ENCODE results near the gene ALKBH7.
"Not testable (repeated sequence)": the region's sequence is repeated elsewhere in the genome, so short reads cannot be mapped to it uniquely, and the experiment has no call there.

Gene ALKBH7

GRCh38 chr19:6400062-6400944, 27.7 kb downstream of the ALKBH7 start:
- not testable (repeated sequence) for H3K9me3 ChIP-seq (ENCODE audit: control insufficient read depth, insufficient read depth, low read depth, low read length); H3K36me3 ChIP-seq (ENCODE audit: control insufficient read depth, insufficient read depth, low read length); H3K9ac ChIP-seq (ENCODE audit: low read length); H3K4me1 ChIP-seq (ENCODE audit: control insufficient read depth, insufficient read depth, low read length); H3K27me3 ChIP-seq (ENCODE audit: control insufficient read depth, insufficient read depth, low read length); H3K27ac ChIP-seq (ENCODE audit: low read depth, low read length); H3K4me3 ChIP-seq (ENCODE audit: low read depth, low read length)

- H3K9me3 ChIP-seq (ENCODE audit: control insufficient read depth, insufficient read depth, low read depth, low read length): no peaks in the 10 kb centered on the region
- H3K4me3 ChIP-seq (ENCODE audit: low read depth, low read length): no peak overlapping the region
- no peaks in the 10 kb centered on the region for H3K4me1 ChIP-seq (ENCODE audit: control insufficient read depth, insufficient read depth, low read length)
- no peaks in the 10 kb centered on the region for H3K27me3 ChIP-seq (ENCODE audit: control insufficient read depth, insufficient read depth, low read length)
- H3K27ac ChIP-seq (ENCODE audit: low read depth, low read length): no peak overlapping the region
- H3K9ac ChIP-seq (ENCODE audit: low read length): no peak overlapping the region
- no peaks in the 10 kb centered on the region for H3K36me3 ChIP-seq (ENCODE audit: control insufficient read depth, insufficient read depth, low read length)
Observed at GRCh38 chr19:6402058-6402457, 29.5 kb downstream of the ALKBH7 start.

DNA sequence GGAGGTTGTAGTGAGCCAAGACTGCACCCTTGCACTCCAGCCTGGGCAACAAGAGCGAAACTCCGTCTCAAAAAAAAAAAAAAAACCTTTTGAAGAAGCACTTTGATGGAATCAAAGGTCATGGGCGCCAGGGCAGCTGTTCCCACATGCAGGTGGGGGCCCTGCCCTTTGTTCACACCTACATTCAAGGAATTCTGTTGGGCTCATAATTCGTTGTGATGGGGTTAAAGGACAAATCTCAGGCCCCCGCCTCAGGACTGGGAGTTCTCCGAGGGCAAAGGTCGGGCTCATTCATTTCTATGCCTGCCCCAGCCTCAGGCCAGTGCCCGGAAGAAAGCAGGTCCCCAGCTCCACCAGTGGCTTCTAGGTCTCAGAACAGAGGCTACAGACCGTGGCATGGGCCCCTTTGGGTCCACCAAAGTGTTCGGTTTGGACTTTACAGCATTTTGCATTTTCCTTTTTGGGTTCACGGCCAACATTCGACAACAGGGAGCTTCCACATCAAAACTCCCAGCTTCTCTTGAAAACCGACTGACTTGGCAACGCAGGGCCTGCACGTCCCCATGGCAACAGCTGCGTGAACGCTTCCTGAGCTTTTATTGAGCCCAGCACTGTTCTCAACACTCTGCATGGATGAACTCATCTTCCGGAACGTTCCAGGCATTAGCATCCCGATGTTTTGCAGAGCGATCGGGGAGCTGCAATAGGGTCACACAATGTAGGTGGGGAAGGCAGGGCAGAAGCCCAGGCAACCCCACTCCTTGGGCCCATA, 30.4 kb downstream of the ALKBH7 start:
- no peak overlapping the region for H3K9ac ChIP-seq (ENCODE audit: low read length)
- no peaks in the 10 kb centered on the region for H3K4me1 ChIP-seq (ENCODE audit: control insufficient read depth, insufficient read depth, low read length)
- no peaks in the 10 kb centered on the region for H3K27me3 ChIP-seq (ENCODE audit: control insufficient read depth, insufficient read depth, low read length)
- no peaks in the 10 kb centered on the region for H3K36me3 ChIP-seq (ENCODE audit: control insufficient read depth, insufficient read depth, low read length)
- H3K4me3 ChIP-seq (ENCODE audit: low read depth, low read length): no peak overlapping the region
- no peak overlapping the region for H3K27ac ChIP-seq (ENCODE audit: low read depth, low read length)
- H3K9me3 ChIP-seq (ENCODE audit: control insufficient read depth, insufficient read depth, low read depth, low read length): no peaks in the 10 kb centered on the region

GRCh38 chr19:6406401-6406800, 33.8 kb downstream of the ALKBH7 start:
- no peak overlapping the region for H3K27ac ChIP-seq (ENCODE audit: low read depth, low read length)
- H3K9ac ChIP-seq (ENCODE audit: low read length): no peak overlapping the region
- no peaks in the 10 kb centered on the region for H3K9me3 ChIP-seq (ENCODE audit: control insufficient read depth, insufficient read depth, low read depth, low read length)
- H3K4me1 ChIP-seq (ENCODE audit: control insufficient read depth, insufficient read depth, low read length): no peaks in the 10 kb centered on the region
- no peak overlapping the region for H3K4me3 ChIP-seq (ENCODE audit: low read depth, low read length)
- H3K36me3 ChIP-seq (ENCODE audit: control insufficient read depth, insufficient read depth, low read length): no peaks in the 10 kb centered on the region
- no peaks in the 10 kb centered on the region for H3K27me3 ChIP-seq (ENCODE audit: control insufficient read depth, insufficient read depth, low read length)

- no peaks in the 10 kb centered on the region for H3K27me3 ChIP-seq (ENCODE audit: control insufficient read depth, insufficient read depth, low read length)
- H3K4me1 ChIP-seq (ENCODE audit: control insufficient read depth, insufficient read depth, low read length): peaks cover 3% of the 10 kb centered on the region; the same call in 1 of the 2 replicates
- peaks cover 6% of the 10 kb centered on the region for H3K36me3 ChIP-seq (ENCODE audit: control insufficient read depth, insufficient read depth, low read length)
- no peak overlapping the region for H3K9ac ChIP-seq (ENCODE audit: low read length)
- no peak overlapping the region for H3K27ac ChIP-seq (ENCODE audit: low read depth, low read length)
- H3K9me3 ChIP-seq (ENCODE audit: control insufficient read depth, insufficient read depth, low read depth, low read length): no peaks in the 10 kb centered on the region
- H3K4me3 ChIP-seq (ENCODE audit: low read depth, low read length): no peak overlapping the region
Observed at GRCh38 chr19:6409346-6409745, 36.8 kb downstream of the ALKBH7 start.

DNA sequence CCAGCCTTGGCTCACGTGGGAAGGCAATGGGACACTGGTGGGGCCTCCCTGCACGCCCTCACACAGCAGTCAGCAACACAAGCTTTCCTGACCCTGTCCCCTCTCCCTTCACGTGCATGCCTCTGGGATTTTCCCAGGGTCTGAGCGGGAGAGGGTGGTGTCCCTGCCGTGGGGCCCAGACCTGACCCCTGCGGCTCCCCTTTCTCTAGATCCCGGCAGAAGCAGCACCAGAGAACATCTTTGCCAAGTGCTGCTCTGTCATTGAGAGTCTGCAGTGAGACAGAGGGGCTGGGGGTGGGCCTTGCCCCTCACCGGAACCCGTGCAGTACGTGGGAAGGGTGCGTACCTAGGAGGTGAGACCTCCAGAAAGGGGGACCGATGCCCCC, 39.5 kb downstream of the ALKBH7 start:
- Histone ChIP-seq H3K4me3 (ENCODE audit: low read depth, low read length) (no peak overlapping the region), H3K9me3 (ENCODE audit: control insufficient read depth, insufficient read depth, low read depth, low read length) (no peaks in the 10 kb centered on the region), H3K36me3 (ENCODE audit: control insufficient read depth, insufficient read depth, low read length) (peaks cover 31% of the 10 kb centered on the region), H3K9ac (ENCODE audit: low read length) (no peak overlapping the region), H3K27me3 (ENCODE audit: control insufficient read depth, insufficient read depth, low read length) (no peaks in the 10 kb centered on the region), H3K4me1 (ENCODE audit: control insufficient read depth, insufficient read depth, low read length) (peaks cover 3% of the 10 kb centered on the region; the same call in 1 of the 2 replicates), H3K27ac (ENCODE audit: low read depth, low read length) (no peak overlapping the region)

- peaks cover 36% of the 10 kb centered on the region for H3K36me3 ChIP-seq (ENCODE audit: control insufficient read depth, insufficient read depth, low read length)
- peaks cover 3% of the 10 kb centered on the region; the same call in 1 of the 2 replicates for H3K4me1 ChIP-seq (ENCODE audit: control insufficient read depth, insufficient read depth, low read length)
- H3K27me3 ChIP-seq (ENCODE audit: control insufficient read depth, insufficient read depth, low read length): no peaks in the 10 kb centered on the region
- H3K27ac ChIP-seq (ENCODE audit: low read depth, low read length): no peak overlapping the region
- no peak overlapping the region for H3K9ac ChIP-seq (ENCODE audit: low read length)
- no peak overlapping the region for H3K4me3 ChIP-seq (ENCODE audit: low read depth, low read length)
- H3K9me3 ChIP-seq (ENCODE audit: control insufficient read depth, insufficient read depth, low read depth, low read length): no peaks in the 10 kb centered on the region
Observed at GRCh38 chr19:6412447-6413091, 40.0 kb downstream of the ALKBH7 start.

GRCh38 chr19:6413291-6413690, 40.7 kb downstream of the ALKBH7 start:
- Histone ChIP-seq H3K36me3 (ENCODE audit: control insufficient read depth, insufficient read depth, low read length) (peaks cover 44% of the 10 kb centered on the region), H3K4me1 (ENCODE audit: control insufficient read depth, insufficient read depth, low read length) (peaks cover 3% of the 10 kb centered on the region; the same call in 1 of the 2 replicates), H3K27me3 (ENCODE audit: control insufficient read depth, insufficient read depth, low read length) (no peaks in the 10 kb centered on the region), H3K9me3 (ENCODE audit: control insufficient read depth, insufficient read depth, low read depth, low read length) (no peaks in the 10 kb centered on the region), H3K9ac (ENCODE audit: low read length) (no peak overlapping the region), H3K4me3 (ENCODE audit: low read depth, low read length) (no peak overlapping the region), H3K27ac (ENCODE audit: low read depth, low read length) (no peak overlapping the region)

DNA sequence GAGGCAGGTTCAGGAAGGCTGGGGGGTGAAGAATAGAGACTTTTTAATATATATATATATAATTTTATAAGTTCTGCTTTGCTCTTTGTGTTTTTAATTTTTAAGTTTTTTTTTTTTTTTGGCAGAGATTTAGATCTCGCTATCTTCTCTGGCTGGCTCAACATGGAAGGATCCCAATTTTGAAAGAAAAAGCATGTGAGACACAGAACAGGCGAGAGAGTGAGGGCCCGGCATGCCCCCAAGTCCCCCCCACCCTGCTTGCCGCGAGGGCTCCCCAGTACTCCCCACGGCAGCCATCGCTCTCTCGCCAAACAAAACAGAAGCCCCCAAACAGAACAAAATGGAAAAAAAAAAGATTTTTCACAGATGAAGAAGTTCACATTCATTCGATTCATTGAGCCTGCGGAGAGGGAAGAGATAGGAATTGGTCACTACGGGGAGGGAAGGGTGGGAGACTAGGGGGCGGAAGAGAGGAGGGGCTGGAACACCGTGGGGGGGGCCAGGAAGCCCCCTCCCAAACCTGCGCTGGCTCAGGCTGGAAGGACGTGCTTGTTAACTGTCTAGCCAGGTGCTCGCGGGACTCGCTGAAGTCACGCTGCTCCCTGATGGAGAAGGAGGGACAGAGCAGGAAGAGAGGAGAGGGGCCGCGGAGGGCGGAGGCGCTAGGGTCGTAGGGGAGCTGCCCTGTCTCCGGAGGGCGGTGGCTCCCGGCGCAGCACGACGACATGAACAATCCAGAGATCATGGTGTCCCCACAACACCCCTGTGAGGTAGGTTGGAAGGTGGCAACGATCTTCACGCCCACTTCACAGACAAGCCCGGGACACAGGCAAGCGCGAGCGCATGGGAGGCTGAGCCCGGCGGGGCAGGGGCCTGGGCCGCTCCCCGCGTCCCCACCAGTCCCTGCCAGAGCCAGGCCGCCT, 41.4 kb downstream of the ALKBH7 start:
- H3K27ac ChIP-seq (ENCODE audit: low read depth, low read length): no peak overlapping the region
- H3K4me3 ChIP-seq (ENCODE audit: low read depth, low read length): no peak overlapping the region
- no peak overlapping the region for H3K9ac ChIP-seq (ENCODE audit: low read length)
- H3K36me3 ChIP-seq (ENCODE audit: control insufficient read depth, insufficient read depth, low read length): peaks cover 51% of the 10 kb centered on the region
- H3K9me3 ChIP-seq (ENCODE audit: control insufficient read depth, insufficient read depth, low read depth, low read length): no peaks in the 10 kb centered on the region
- no peaks in the 10 kb centered on the region for H3K27me3 ChIP-seq (ENCODE audit: control insufficient read depth, insufficient read depth, low read length)
- peaks cover 3% of the 10 kb centered on the region; the same call in 1 of the 2 replicates for H3K4me1 ChIP-seq (ENCODE audit: control insufficient read depth, insufficient read depth, low read length)

DNA sequence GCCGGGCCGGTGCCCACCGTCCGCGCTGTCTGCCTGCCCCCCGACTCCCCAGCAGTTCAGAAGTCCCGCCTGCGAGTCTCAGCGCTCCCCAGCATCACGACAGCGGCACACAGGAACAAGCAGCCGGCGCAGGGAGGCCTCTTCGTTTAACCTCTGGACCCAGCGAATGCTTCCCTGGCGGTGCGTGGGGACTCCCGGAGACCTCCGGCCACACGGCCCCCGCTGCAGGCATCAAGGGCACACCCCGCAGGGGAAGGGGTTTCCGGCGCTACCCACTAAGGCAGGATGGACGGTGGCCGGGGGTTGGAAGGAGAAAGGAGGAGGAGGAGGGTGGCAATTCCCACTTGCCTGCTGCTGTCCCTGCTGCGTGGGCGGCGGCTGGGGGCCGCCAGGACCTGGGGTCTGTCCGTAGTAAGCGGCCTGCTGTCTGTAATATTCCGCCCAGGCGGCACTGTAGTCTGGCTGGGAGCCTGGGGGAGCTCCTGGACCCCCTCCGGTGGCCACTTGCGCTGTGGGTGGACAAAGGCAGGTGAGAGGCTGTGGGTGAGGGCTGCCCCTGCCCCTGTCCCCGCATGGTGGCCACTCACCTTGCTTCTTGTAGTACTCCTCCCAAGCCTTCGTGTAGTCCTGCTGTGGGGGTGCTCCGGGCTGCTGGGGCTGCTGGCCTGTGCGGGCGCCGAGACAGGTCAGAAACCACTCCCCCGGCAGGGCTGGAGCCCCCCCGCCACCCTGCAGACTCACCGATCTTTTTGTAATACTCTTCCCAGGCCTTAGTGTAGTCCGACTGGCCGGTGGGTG, 42.4 kb downstream of the ALKBH7 start:
- no peak overlapping the region for H3K27ac ChIP-seq (ENCODE audit: low read depth, low read length)
- H3K9ac ChIP-seq (ENCODE audit: low read length): no peak overlapping the region
- H3K9me3 ChIP-seq (ENCODE audit: control insufficient read depth, insufficient read depth, low read depth, low read length): no peaks in the 10 kb centered on the region
- H3K4me1 ChIP-seq (ENCODE audit: control insufficient read depth, insufficient read depth, low read length): peaks cover 3% of the 10 kb centered on the region; the same call in 1 of the 2 replicates
- H3K27me3 ChIP-seq (ENCODE audit: control insufficient read depth, insufficient read depth, low read length): no peaks in the 10 kb centered on the region
- H3K4me3 ChIP-seq (ENCODE audit: low read depth, low read length): no peak overlapping the region
- H3K36me3 ChIP-seq (ENCODE audit: control insufficient read depth, insufficient read depth, low read length): peaks cover 61% of the 10 kb centered on the region

Data from HUES6 (cell line).